Measurements from ENCODE around the gene CLEC2A.

The CLEC2A gene

GRCh38 chr12:9920451-9920850 lies 11.7 kb downstream of the CLEC2A start:
- FAIRE-seq (no peak), DNase-seq (ENCODE audit: insufficient read length, low spot score) (no peak)
- TF ChIP-seq CTCF (IDR thresholded peaks at IDR 0.05; ENCODE audit: insufficient read depth, missing control alignments) = no peak

GRCh38 chr12:9919443-9919842 lies 12.7 kb downstream of the CLEC2A start:
- TF ChIP-seq CTCF (IDR thresholded peaks at IDR 0.05; ENCODE audit: insufficient read depth, missing control alignments) = no peak
- DNase-seq (ENCODE audit: insufficient read length, low spot score) = no peak
- FAIRE-seq = no peak

- FAIRE-seq = no peak
- TF ChIP-seq CTCF (IDR thresholded peaks at IDR 0.05; ENCODE audit: insufficient read depth, missing control alignments) = no peak
- no peak for DNase-seq (ENCODE audit: insufficient read length, low spot score)
These were observed 20.5 kb downstream of the CLEC2A start for GRCh38 chr12:9911708-9912107.

- FAIRE-seq (no peak), DNase-seq (ENCODE audit: insufficient read length, low spot score) (no peak)
- no peak for TF ChIP-seq CTCF (IDR thresholded peaks at IDR 0.05; ENCODE audit: insufficient read depth, missing control alignments)
These were observed 21.3 kb downstream of the CLEC2A start for GRCh38 chr12:9910716-9911421.

- no peak for TF ChIP-seq CTCF (IDR thresholded peaks at IDR 0.05; ENCODE audit: insufficient read depth, missing control alignments)
- no peak for DNase-seq (ENCODE audit: insufficient read length, low spot score)
- no peak for FAIRE-seq
These were observed 22.4 kb downstream of the CLEC2A start for GRCh38 chr12:9909724-9910123.

GRCh38 chr12:9908350-9908749 lies 23.8 kb downstream of the CLEC2A start:
- TF ChIP-seq CTCF (IDR thresholded peaks at IDR 0.05; ENCODE audit: insufficient read depth, missing control alignments) = no peak
- no peak for DNase-seq (ENCODE audit: insufficient read length, low spot score)

GRCh38 chr12:9907769-9908168 lies 24.4 kb downstream of the CLEC2A start:
- DNase-seq (ENCODE audit: insufficient read length, low spot score) (no peak), FAIRE-seq (no peak)
- TF ChIP-seq CTCF (IDR thresholded peaks at IDR 0.05; ENCODE audit: insufficient read depth, missing control alignments) = no peak

More at GRCh38 chr12:9908350-9908749, 23.8 kb downstream of the CLEC2A start:
- FAIRE-seq = no peak

Measured in D721Med (cell line).